Activated CD8-positive, alpha-beta memory T cell treated with anti-CD3 and anti-CD28 coated beads, Interleukin-2, amount 10 ng/mL, durations not matched to agents 7 days and 5 days (primary cell): ENCODE results near the gene ZBP1. TPM values are rescaled to one million over a fixed set of nuclear protein-coding genes. Genes with fewer than 3 reads are reported as not detected.
A peak's percentile ranks its signal among the peaks of the same experiment; 100 is the strongest.

Experiments used
- ATAC-seq: fragments of 150-1000 bp; cut with Tn5 transposase; one replicate; pipeline ENCODE4 v1.10.0; 2021; ENCODE audit warnings: moderate library complexity
- CTCF ChIA-PET: fragments of 350-600 bp; sonication (Branson Sonifier 250); formaldehyde crosslinking; loops from one replicate; lab custom pipeline; 2021; ENCODE audit warnings: antibody characterized with exemption; lab: Charles Lee
- DNase-seq: peaks from one replicate; pipeline ENCODE4 v3.0.0-alpha.2; 2020
- H3K27ac Mint-ChIP-seq: one replicate; pipeline ENCODE4 v1.8.0; 2021; ENCODE audit warnings: mild to moderate bottlenecking, mixed read lengths
- H3K27me3 Mint-ChIP-seq: one replicate; pipeline ENCODE4 v1.8.0; 2021; ENCODE audit warnings: mixed read lengths
- H3K36me3 Mint-ChIP-seq: one replicate; pipeline ENCODE4 v1.8.0; 2021; ENCODE audit warnings: mild to moderate bottlenecking, mixed read lengths
- H3K4me1 Mint-ChIP-seq: one replicate; pipeline ENCODE4 v1.8.0; 2021; ENCODE audit warnings: mixed read lengths
- H3K4me3 Mint-ChIP-seq: one replicate; pipeline ENCODE4 v1.8.0; 2021; ENCODE audit warnings: mild to moderate bottlenecking, moderate library complexity, mixed read lengths
- H3K9me3 Mint-ChIP-seq: one replicate; pipeline ENCODE4 v1.8.0; 2022; ENCODE audit warnings: low read depth, mixed read lengths
- total RNA-seq, 2 experiments: library from RNA; stranded (reverse); gene quantifications; one replicate each; pipeline ENCODE4 v1.2.3, GENCODE V29; 2021

ZBP1 gene
- total RNA-seq, 2 experiments from 2014 or later: 22.9 to 56.8 TPM

GRCh38 chr20:57625978-57626377 is 5.8 kb upstream of the ZBP1 start:
- Mint-ChIP-seq H3K27ac (peak overlapping the region; percentile 21), H3K36me3 (peaks cover 23% of the 10 kb centered on the region), H3K4me1 (peaks cover 61% of the 10 kb centered on the region), H3K4me3 (no peak overlapping the region), H3K27me3 (peaks cover 7% of the 10 kb centered on the region), H3K9me3 (peaks cover 10% of the 10 kb centered on the region)
- ATAC-seq (no peak), DNase-seq (no peak)
- CTCF ChIA-PET: interaction anchor here (2.5 kb wide), 1 partner anchor 28 kb away, joined by 15 read pairs; no protein-coding TSS in a partner anchor

DNA sequence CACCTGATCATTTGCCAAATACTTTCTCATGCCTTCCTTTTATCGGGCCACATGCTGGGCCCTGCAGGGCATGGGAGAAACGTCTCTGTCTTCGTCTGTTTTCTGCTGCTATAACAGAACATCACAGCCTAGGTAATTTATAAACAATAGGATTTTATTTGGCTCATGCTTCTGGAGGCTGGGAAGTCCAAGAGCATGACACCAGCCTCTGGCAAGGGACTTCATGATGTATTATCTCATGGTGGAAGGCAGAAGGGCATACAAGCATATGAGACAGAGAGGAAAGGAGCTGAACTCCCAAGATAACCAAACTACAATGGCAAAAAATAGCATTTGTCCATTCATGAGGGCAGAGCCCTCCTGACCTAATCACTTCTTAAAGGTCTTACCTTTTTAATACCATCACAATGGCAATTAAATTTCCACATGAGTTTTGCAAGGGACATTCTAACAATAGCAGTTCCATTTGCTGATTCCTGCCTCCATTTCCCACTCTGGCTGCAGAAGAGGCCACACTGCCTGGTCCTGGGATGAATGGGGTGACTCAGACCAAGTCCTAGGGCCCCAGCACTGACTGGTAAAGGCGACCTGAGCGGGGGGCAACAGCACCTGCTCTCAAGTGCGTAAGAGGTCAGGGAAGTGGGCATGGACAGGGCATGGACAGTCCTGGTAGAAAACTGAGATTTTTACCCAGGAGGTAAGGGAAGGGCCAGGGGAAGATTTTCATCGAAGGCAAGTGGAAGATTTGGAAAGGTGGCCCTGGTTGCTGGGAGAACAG is 5.1 kb upstream of the ZBP1 start:
- CTCF ChIA-PET: interaction anchor here (0.9 to 16.0 kb wide), 4 partner anchors 26 to 555 kb away, joined by 3 to 176 read pairs (median 62); no protein-coding TSS in a partner anchor
- H3K4me1 Mint-ChIP-seq: peaks cover 67% of the 10 kb centered on the region
- peaks cover 21% of the 10 kb centered on the region for H3K36me3 Mint-ChIP-seq
- DNase-seq (peak; percentile 38), ATAC-seq (no peak)
- H3K27ac Mint-ChIP-seq: no peak overlapping the region
- H3K4me3 Mint-ChIP-seq: no peak overlapping the region
- peaks cover 4% of the 10 kb centered on the region for H3K27me3 Mint-ChIP-seq
- peaks cover 8% of the 10 kb centered on the region for H3K9me3 Mint-ChIP-seq

GRCh38 chr20:57624124-57624523 is 3.9 kb upstream of the ZBP1 start:
- CTCF ChIA-PET: interaction anchor here (1.0 to 16.0 kb wide), 6 partner anchors 10 to 556 kb away, joined by 3 to 176 read pairs (median 12); no protein-coding TSS in a partner anchor
- H3K4me1 Mint-ChIP-seq: peaks cover 62% of the 10 kb centered on the region
- peaks cover 2% of the 10 kb centered on the region for H3K27me3 Mint-ChIP-seq
- H3K9me3 Mint-ChIP-seq: peaks cover 8% of the 10 kb centered on the region
- peaks cover 18% of the 10 kb centered on the region for H3K36me3 Mint-ChIP-seq
- H3K4me3 Mint-ChIP-seq: no peak overlapping the region
- ATAC-seq (no peak), DNase-seq (no peak)
- H3K27ac Mint-ChIP-seq: no peak overlapping the region

- CTCF ChIA-PET: interaction anchor here (0.6 to 16.0 kb wide), 25 partner anchors 8 to 1036 kb away, joined by 3 to 176 read pairs (median 4); no protein-coding TSS in a partner anchor
- Mint-ChIP-seq H3K9me3 (peaks cover 8% of the 10 kb centered on the region), H3K27ac (peak overlapping the region; percentile 60), H3K27me3 (peaks cover 3% of the 10 kb centered on the region), H3K4me3 (no peak overlapping the region), H3K36me3 (peaks cover 21% of the 10 kb centered on the region), H3K4me1 (peaks cover 66% of the 10 kb centered on the region)
- ATAC-seq (no peak), DNase-seq (peak; percentile 85)
Observed at GRCh38 chr20:57622579-57623381, 2.6 kb upstream of the ZBP1 start.

- DNase-seq (no peak), ATAC-seq (no peak)
- peaks cover 66% of the 10 kb centered on the region for H3K4me1 Mint-ChIP-seq
- peaks cover 8% of the 10 kb centered on the region for H3K9me3 Mint-ChIP-seq
- peaks cover 26% of the 10 kb centered on the region for H3K36me3 Mint-ChIP-seq
- H3K4me3 Mint-ChIP-seq: no peak overlapping the region
- peaks cover 3% of the 10 kb centered on the region for H3K27me3 Mint-ChIP-seq
- CTCF ChIA-PET: interaction anchor here (0.7 to 16.0 kb wide), 20 partner anchors 11 to 1036 kb away, joined by 3 to 176 read pairs (median 6); no protein-coding TSS in a partner anchor
- peak overlapping the region; percentile 60 for H3K27ac Mint-ChIP-seq
Observed at GRCh38 chr20:57622201-57622570, 2.0 kb upstream of the ZBP1 start.

- CTCF ChIA-PET: interaction anchor here (0.8 to 16.0 kb wide), 17 partner anchors 8 to 1037 kb away, joined by 3 to 176 read pairs (median 6); partner anchors contain the start of gene RBM38
- H3K27ac Mint-ChIP-seq: peak overlapping the region; percentile 98
- peak overlapping the region; percentile 88 for H3K4me3 Mint-ChIP-seq
- ATAC-seq (no peak), DNase-seq (peak; percentile 36)
- H3K9me3 Mint-ChIP-seq: peaks cover 8% of the 10 kb centered on the region
- peaks cover 3% of the 10 kb centered on the region for H3K27me3 Mint-ChIP-seq
- H3K4me1 Mint-ChIP-seq: peaks cover 70% of the 10 kb centered on the region
- H3K36me3 Mint-ChIP-seq: peaks cover 30% of the 10 kb centered on the region
Observed at GRCh38 chr20:57621421-57622200, 1.4 kb upstream of the ZBP1 start.

DNA sequence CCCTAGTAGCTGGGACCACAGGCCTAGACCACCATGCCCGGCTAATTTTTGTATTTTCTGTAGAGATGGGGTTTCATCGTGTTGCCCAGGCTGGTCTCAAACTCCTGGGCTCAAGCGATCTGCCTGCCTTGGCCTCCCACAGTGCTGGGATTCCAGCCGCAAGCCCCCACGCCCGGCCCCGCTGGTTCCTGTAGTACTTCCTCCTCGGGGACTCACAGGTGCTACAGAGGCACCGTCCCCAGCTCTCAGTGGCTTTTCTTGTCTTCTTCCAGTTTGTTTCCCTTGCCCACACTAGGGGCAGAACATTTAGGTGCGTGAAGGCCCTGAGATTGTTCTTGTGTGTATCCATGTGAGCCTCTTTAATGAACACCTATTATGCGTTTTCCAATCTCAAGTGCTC is 773 bp upstream of the ZBP1 start:
- CTCF ChIA-PET: interaction anchor here (1.3 to 16.0 kb wide), 8 partner anchors 8 to 590 kb away, joined by 3 to 176 read pairs (median 19); partner anchors contain the start of gene RBM38
- peak; percentile 60 for DNase-seq
- no peak for ATAC-seq
- Mint-ChIP-seq H3K9me3 (peaks cover 8% of the 10 kb centered on the region), H3K4me3 (peak overlapping the region; percentile 88), H3K36me3 (peaks cover 27% of the 10 kb centered on the region), H3K27me3 (peaks cover 3% of the 10 kb centered on the region), H3K4me1 (peaks cover 64% of the 10 kb centered on the region), H3K27ac (peak overlapping the region; percentile 98)

DNA sequence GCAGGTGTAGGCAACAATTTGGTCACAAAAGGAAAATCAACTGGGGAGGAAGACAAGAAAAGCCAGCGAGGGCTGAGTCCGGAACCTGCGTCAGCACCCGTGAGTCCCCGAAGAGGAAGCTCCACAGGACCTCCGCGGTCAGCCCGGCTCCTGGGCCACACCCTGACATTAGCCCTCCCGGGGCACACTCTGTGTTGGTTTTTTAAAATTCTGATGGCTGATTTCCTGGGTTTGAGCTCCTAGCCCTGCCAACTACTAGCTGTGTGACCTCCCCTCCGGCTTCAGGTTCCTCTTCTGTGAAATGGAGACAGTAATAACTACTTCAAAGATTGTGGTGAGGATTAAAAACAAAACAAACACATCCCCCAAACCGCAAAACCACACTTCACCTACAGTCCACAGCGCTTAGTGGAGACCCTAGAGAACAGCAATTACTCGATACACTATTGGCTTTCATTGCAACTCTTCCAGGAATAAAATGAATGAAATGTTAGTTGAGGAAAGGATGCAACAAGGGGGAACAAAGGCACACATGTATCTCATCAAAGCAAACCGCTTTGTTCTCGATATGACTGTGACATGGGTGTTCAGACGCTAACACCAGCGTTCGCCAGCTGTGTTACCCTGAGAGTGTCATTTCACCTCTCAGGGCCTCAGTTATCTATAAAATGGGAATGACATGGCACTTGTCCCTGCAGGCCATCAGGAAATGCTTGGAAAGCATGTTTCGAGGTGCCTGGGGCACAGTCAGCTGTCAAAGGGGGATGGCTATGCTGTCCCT is 985 bp downstream of the ZBP1 start:
- Mint-ChIP-seq H3K36me3 (peaks cover 33% of the 10 kb centered on the region), H3K9me3 (no peaks in the 10 kb centered on the region), H3K27ac (peak overlapping the region; percentile 98), H3K4me1 (peaks cover 58% of the 10 kb centered on the region), H3K27me3 (peaks cover 3% of the 10 kb centered on the region), H3K4me3 (peak overlapping the region; percentile 88)
- ATAC-seq (peak; percentile 77), DNase-seq (peak; percentile 94)
- CTCF ChIA-PET: interaction anchor here (1.0 to 16.0 kb wide), 14 partner anchors 10 to 1032 kb away, joined by 3 to 176 read pairs (median 4); partner anchors contain the start of genes RBM38 and STX16

DNA sequence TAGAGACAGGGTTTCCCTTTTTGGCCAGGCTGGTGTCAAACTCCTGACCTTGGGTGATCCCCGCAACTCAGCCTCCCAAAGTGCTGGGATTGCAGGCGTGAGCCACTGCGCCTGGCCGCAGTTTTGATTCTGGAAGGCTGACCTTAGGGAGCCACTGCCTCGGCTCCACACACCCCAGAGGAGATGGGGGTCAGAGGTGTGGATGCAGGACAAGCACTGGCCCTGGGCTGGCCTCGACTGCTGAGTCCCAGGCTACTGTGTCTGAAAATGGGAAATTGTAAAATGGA is 1.5 kb downstream of the ZBP1 start:
- H3K27me3 Mint-ChIP-seq: peaks cover 3% of the 10 kb centered on the region
- H3K36me3 Mint-ChIP-seq: peaks cover 33% of the 10 kb centered on the region
- H3K27ac Mint-ChIP-seq: peak overlapping the region; percentile 98
- no peaks in the 10 kb centered on the region for H3K9me3 Mint-ChIP-seq
- H3K4me1 Mint-ChIP-seq: peaks cover 58% of the 10 kb centered on the region
- DNase-seq (no peak), ATAC-seq (no peak)
- CTCF ChIA-PET: interaction anchor here (0.6 to 16.0 kb wide), 12 partner anchors 11 to 227 kb away, joined by 3 to 176 read pairs (median 6); partner anchors contain the start of gene RBM38
- peak overlapping the region; percentile 88 for H3K4me3 Mint-ChIP-seq

DNA sequence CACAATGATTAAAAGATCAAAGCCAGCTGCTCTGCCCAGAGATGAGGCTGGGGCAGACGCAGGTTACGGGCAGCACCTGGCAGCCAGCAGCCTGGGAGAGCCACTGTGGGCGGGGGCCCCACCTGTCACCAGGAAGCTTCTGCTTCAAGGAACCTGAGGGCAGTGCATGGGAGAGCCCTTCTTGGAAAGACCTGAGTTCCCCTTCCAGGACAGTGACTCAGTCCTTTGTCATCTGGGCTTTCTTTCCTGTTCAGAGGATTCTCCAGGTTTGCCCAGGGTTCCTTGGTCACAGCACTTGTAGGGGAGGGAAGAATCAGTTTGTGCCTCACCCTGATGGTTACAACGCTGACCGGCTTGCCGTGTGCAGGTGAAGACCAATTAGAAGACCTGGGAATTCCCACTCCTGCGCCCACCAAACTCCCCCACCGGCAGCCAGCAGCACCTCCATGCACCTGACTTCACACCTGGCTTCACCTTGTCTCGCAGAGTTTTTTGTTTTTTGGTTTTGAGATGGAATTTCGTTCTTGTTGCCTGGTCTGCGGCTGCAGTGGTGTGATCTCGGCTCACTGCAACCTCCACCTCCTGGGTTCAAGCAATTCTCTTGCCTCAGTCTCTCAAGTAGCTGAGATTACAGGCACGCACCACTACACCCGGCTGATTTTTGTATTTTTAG is 2.0 kb downstream of the ZBP1 start:
- H3K36me3 Mint-ChIP-seq: peaks cover 35% of the 10 kb centered on the region
- peak overlapping the region; percentile 98 for H3K27ac Mint-ChIP-seq
- H3K4me1 Mint-ChIP-seq: peaks cover 58% of the 10 kb centered on the region
- DNase-seq (peak; percentile 50), ATAC-seq (no peak)
- H3K27me3 Mint-ChIP-seq: peaks cover 3% of the 10 kb centered on the region
- no peaks in the 10 kb centered on the region for H3K9me3 Mint-ChIP-seq
- CTCF ChIA-PET: interaction anchor here (0.6 to 16.0 kb wide), 13 partner anchors 11 to 220 kb away, joined by 3 to 176 read pairs (median 3); no protein-coding TSS in a partner anchor
- peak overlapping the region; percentile 88 for H3K4me3 Mint-ChIP-seq

DNA sequence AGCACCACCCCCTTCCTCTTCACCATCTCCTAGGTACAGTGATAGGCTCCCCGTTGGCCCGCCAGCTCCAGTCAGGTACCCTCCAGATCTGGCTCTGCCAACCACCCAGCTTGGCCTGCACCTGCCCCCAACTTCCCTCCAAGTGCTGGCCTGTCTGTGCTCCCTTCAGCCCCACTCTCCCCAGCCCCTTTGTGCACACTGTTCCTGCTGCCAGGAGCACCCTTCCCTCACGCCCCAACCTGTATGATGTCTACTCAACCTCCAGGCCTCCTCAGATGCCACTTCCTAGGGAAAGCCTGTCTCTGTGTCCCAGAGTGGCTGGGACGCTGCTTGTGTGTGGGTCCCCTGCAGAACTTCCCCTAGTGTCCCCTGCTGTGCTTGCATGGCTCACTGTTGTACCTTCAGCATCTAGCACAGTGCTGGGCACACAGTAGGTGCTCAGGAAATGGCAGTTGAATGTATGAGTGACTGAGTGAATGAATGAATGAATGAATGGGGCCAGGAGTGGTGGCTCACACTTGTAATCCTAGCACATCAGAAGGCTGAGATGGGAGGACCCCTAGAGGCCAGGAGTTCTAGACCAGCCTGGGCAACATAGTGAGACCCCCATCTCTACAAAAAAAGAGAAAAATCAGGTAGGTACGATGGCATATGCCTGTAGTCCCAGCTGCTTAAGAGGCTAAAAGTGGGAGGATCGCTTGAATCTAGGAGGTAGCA is 3.0 kb downstream of the ZBP1 start:
- Mint-ChIP-seq H3K4me1 (peaks cover 51% of the 10 kb centered on the region), H3K4me3 (peak overlapping the region; percentile 88), H3K36me3 (peaks cover 41% of the 10 kb centered on the region), H3K9me3 (no peaks in the 10 kb centered on the region), H3K27me3 (peaks cover 3% of the 10 kb centered on the region), H3K27ac (no peak overlapping the region)
- ATAC-seq: no peak
- CTCF ChIA-PET: interaction anchor here (0.8 to 16.0 kb wide), 5 partner anchors 11 to 36 kb away, joined by 3 to 176 read pairs (median 45); no protein-coding TSS in a partner anchor
- DNase-seq: peak; percentile 39
